HL-60 (cell line): Measurements from ENCODE around the gene CHSY1.

Experiments used
- DNase-seq, 2 experiments: peaks; one replicate each; pipeline ENCODE4 v3.0.0-alpha.2; 2010 to 2020; ENCODE audit warnings: low read depth in 1 of 2, low spot score in 1 of 2
- H3K27ac ChIP-seq: fragments of 250-450 bp; sonication (Bioruptor Pico); replicated peaks from 2 replicates; pipeline ENCODE4 v1.5.1; 2020; ENCODE audit warnings: mild to moderate bottlenecking, moderate library complexity
- H3K27me3 ChIP-seq: fragments of 250-450 bp; sonication (Bioruptor Pico); 2 replicates; pipeline ENCODE4 v1.5.1; 2021; ENCODE audit warnings: mild to moderate bottlenecking, moderate library complexity; ENCODE audit not compliant: insufficient read depth, poor library complexity, severe bottlenecking
- H3K4me3 ChIP-seq: replicated peaks from 2 replicates; pipeline ENCODE4 v1.5.1; 2011; ENCODE audit warnings: mild to moderate bottlenecking, control low read depth, low read length; ENCODE audit not compliant: insufficient read depth
- GABPA ChIP-seq: IDR thresholded peaks from 2 replicates; pipeline ENCODE4 v1.6.1; 2012; ENCODE audit warnings: low read depth
- POLR2AphosphoS5 ChIP-seq: IDR thresholded peaks from 2 replicates; pipeline ENCODE4 v1.6.1; 2012; ENCODE audit warnings: low read depth
- SPI1 ChIP-seq: IDR thresholded peaks from 2 replicates; pipeline ENCODE4 v1.6.1; 2012; ENCODE audit warnings: low read depth, mild to moderate bottlenecking, borderline replicate concordance
- TF ChIP-seq, protein P1 (sequence below): IDR thresholded peaks from 2 replicates; pipeline ENCODE4 v1.6.1; 2012; ENCODE audit warnings: low read depth; ENCODE audit not compliant: insufficient replicate concordance
- TF ChIP-seq, protein P2 (sequence below): IDR thresholded peaks from one replicate; pipeline ENCODE4 v1.5.1; 2011; ENCODE audit warnings: low read length, control low read depth, inconsistent platforms; ENCODE audit not compliant: insufficient read depth

CHSY1 gene

DNA sequence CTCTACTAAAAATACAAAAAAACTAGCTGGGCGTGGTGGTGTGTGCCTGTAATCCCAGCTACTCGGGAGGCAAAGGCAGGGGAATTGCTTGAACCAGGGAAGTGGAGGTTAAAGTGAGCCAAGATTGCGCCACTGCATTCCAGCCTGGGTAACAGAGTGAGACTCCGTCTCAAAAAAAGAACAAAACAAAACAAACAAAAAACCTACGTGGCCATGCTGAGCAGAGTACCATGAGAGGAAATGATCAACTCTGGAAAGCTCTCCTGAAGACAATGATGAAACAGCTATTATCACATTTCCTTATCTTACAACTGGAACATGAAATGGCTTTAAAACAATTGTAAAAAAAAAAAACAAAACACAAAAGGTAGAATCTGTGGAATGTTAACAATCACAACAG is 75.2 kb downstream of the CHSY1 start:
- peak in 1 of 2 experiments; percentile 64 for DNase-seq
- no peaks in the 10 kb centered on the region for H3K27me3 ChIP-seq
- TF ChIP-seq GABPA (no peak), SPI1 (peak; percentile 26; the same call in 1 of the 2 replicates), POLR2AphosphoS5 (no peak)
- TF ChIP-seq, protein P1, sequence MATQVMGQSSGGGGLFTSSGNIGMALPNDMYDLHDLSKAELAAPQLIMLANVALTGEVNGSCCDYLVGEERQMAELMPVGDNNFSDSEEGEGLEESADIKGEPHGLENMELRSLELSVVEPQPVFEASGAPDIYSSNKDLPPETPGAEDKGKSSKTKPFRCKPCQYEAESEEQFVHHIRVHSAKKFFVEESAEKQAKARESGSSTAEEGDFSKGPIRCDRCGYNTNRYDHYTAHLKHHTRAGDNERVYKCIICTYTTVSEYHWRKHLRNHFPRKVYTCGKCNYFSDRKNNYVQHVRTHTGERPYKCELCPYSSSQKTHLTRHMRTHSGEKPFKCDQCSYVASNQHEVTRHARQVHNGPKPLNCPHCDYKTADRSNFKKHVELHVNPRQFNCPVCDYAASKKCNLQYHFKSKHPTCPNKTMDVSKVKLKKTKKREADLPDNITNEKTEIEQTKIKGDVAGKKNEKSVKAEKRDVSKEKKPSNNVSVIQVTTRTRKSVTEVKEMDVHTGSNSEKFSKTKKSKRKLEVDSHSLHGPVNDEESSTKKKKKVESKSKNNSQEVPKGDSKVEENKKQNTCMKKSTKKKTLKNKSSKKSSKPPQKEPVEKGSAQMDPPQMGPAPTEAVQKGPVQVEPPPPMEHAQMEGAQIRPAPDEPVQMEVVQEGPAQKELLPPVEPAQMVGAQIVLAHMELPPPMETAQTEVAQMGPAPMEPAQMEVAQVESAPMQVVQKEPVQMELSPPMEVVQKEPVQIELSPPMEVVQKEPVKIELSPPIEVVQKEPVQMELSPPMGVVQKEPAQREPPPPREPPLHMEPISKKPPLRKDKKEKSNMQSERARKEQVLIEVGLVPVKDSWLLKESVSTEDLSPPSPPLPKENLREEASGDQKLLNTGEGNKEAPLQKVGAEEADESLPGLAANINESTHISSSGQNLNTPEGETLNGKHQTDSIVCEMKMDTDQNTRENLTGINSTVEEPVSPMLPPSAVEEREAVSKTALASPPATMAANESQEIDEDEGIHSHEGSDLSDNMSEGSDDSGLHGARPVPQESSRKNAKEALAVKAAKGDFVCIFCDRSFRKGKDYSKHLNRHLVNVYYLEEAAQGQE, result no peak
- TF ChIP-seq, protein P2, sequence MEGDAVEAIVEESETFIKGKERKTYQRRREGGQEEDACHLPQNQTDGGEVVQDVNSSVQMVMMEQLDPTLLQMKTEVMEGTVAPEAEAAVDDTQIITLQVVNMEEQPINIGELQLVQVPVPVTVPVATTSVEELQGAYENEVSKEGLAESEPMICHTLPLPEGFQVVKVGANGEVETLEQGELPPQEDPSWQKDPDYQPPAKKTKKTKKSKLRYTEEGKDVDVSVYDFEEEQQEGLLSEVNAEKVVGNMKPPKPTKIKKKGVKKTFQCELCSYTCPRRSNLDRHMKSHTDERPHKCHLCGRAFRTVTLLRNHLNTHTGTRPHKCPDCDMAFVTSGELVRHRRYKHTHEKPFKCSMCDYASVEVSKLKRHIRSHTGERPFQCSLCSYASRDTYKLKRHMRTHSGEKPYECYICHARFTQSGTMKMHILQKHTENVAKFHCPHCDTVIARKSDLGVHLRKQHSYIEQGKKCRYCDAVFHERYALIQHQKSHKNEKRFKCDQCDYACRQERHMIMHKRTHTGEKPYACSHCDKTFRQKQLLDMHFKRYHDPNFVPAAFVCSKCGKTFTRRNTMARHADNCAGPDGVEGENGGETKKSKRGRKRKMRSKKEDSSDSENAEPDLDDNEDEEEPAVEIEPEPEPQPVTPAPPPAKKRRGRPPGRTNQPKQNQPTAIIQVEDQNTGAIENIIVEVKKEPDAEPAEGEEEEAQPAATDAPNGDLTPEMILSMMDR, result no peak
- peak overlapping the region; percentile 54 for H3K27ac ChIP-seq
- no peak overlapping the region for H3K4me3 ChIP-seq

DNA sequence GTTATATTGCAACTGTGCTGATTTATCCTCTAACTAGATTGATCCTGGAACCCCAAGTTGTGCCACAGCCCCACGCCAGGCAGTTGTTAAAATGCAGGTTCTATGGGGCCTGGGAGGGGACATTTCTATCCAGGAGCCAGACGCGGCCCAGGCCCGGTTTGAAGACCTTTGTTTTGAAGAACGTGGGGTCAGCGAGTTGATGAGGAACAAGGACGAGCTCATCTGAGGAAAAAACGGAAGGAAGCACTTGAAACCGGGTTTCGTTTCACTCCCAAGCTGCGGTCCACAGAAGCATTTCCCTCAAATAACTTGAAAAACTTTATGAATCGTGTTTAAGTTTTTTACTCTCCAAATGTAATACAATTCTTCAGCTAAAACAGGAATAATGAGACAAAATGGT is 76.4 kb downstream of the CHSY1 start:
- DNase-seq, result peak; percentile 71 to 82
- TF ChIP-seq GABPA, result 0 out of 2 replicates have a peak, but pooled peaks have one; percentile 22
- TF ChIP-seq POLR2AphosphoS5, result no peak
- TF ChIP-seq SPI1, result peak; percentile 25; the same call in 1 of the 2 replicates
- TF ChIP-seq, protein P1, result no peak
- TF ChIP-seq, protein P2, result no peak
- Histone ChIP-seq H3K27ac (peak overlapping the region; percentile 54), H3K4me3 (no peak overlapping the region), H3K27me3 (no peaks in the 10 kb centered on the region)

DNA sequence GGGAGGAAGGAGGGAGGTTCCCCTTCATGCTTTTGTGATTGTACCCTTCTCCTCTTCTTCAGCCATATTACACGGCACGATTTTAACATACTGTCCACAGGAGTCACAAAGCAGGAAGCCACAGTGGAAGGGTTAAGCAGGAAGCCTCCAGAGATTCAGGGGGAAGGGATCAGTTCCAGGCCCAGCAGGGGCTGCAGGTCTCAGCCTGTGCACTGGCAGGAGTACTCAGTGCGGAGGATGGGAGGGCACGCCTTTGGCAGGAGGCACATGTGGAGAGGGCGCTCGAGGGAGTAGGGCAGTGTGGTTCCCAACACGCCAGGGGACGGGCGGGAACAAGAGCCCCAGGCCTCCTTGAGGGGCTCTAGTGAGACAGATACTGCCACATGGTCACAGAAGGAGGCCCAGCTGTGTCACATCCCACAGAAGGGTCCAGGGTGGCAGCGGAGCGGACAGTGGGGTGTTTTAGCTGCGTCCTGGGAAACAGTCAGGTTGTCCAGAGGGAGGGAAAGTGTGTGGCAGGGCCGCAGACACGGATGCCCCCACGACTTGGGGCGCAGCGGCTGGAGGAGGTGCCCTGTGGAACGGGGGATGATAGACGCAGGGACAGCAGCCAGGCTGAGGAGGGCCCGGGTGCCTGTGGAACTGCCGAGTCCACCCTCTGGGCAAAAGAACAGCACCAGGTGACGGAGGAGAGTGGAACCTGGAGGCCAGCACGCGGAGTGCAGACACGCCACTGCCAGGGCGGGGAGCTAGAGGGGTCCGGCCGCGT is 77.5 kb downstream of the CHSY1 start:
- Histone ChIP-seq H3K27me3 (no peaks in the 10 kb centered on the region), H3K27ac (peak overlapping the region; percentile 54), H3K4me3 (no peak overlapping the region)
- peak; percentile 59 for TF ChIP-seq POLR2AphosphoS5
- TF ChIP-seq, protein P1, result no peak
- peak in 1 of 2 experiments; percentile 42 for DNase-seq
